ENCODE data around the gene GTF3C5. TPM values are rescaled to one million over a fixed set of nuclear protein-coding genes. Genes with fewer than 3 reads are reported as not detected.

GTF3C5 gene
- total and polyA plus RNA-seq, 7 experiments from 2014 or later: 39.9 to 77.9 (median 48.8) TPM

DNA sequence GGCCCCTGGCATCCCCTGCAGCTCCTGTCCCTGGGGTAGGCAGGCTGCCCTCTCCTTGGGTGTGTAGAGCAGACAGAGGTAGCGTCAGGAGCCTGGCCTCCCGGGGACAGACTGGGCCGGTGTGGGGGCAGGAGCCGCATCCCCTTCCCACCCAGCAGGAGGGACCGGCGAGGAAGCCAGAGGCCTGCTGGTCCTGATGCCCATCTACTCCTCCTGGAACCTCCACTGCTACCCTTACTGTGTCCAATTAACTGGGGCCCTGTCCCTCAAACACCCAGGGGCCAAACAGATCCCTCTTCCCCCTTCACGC lies 74.6 kb downstream of the GTF3C5 start:
- no peak for DNase-seq
- POLR2A ChIA-PET: interaction anchor here (0.9 kb wide), 1 partner anchor 39 kb away, joined by 3 read pairs; no protein-coding TSS in a partner anchor

DNA sequence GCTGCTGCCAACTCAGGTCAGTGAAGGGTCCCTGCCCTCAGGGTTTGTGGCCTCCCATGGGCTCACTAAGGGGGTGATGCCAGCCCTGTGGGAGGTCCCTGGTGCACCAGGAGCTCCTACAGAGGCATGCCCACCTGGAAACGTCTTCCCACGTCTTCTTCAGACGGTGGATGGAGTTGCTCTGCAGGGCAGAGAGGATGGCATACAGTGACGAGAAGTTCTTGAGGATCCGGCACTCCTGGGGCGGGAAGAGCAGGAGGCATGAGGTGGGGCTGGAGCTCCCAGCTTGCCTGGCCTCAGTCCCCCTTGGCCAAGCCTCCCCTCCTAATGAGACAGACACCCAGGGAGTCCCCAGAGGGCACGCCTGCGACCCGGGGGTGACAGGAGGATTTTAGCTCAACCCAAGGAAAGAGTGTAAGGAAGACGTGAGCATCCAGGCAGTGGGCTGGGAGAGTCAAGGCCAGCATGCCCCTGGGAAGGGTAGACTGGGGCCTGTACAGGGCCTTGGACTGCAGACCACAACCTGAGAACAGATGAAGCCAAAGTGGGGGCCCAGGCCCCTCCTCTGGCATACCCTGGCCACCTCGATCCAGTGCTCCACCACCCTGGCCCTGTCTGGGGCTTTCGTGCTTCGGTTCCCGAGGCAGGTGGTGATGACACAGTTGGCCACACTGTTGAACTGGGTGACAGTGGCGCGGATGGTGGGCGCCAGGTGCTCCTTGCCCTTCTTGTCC lies 75.9 kb downstream of the GTF3C5 start:
- Mint-ChIP-seq H3K27me3 (no peaks in the 10 kb centered on the region), H3K36me3 (peaks cover 4 to 24% (median 9%) of the 10 kb centered on the region in 5 donors), H3K9me3 (no peaks in the 10 kb centered on the region), H3K27ac (peak overlapping the region in 2 of 9 donors; percentile 13 to 42), H3K4me3 (no peak overlapping the region), H3K4me1 (peaks cover 0 to 8% (median 0%) of the 10 kb centered on the region in 7 donors)
- no peak overlapping the region for H3K4me3 ChIP-seq (ENCODE audit: low read length)
- intact Hi-C loops (cut with micrococcal nuclease): no loop called here
- ChIA-PET POLR2A (interaction anchor here (0.9 to 1.3 kb wide), 3 partner anchors 12 to 50 kb away, joined by 3 to 7 read pairs (median 4); no protein-coding TSS in a partner anchor), CTCF (interaction anchor here (0.7 to 10.6 kb wide), 3 partner anchors 12 to 80 kb away, joined by 3 to 161 read pairs (median 3); no protein-coding TSS in a partner anchor)
- no peaks in the 10 kb centered on the region for H3K27me3 ChIP-seq (ENCODE audit: control insufficient read depth in 2 of 2, insufficient read depth in 2 of 2, low read length in 2 of 2)
- peaks cover 16 to 92% (median 19%) of the 10 kb centered on the region in 3 experiments for H3K36me3 ChIP-seq (ENCODE audit: control insufficient read depth in 2 of 3, insufficient read depth in 3 of 3, low read length in 3 of 3)
- no peaks in the 10 kb centered on the region for H3K9me3 ChIP-seq (ENCODE audit: control insufficient read depth in 2 of 3, low read length in 3 of 3)
- ATAC-seq (no peak), DNase-seq (no peak)
- H3K4me1 ChIP-seq (ENCODE audit: control insufficient read depth in 2 of 2, insufficient read depth in 2 of 2, low read length in 2 of 2): no peaks in the 10 kb centered on the region
- no peak overlapping the region for H3K27ac ChIP-seq (ENCODE audit: low read depth, low read length)

More for the DNA sequence above, 74.6 kb downstream of the GTF3C5 start:
- no peak overlapping the region for H3K4me3 Mint-ChIP-seq
- no peaks in the 10 kb centered on the region for H3K27me3 ChIP-seq (ENCODE audit: control insufficient read depth in 2 of 2, insufficient read depth in 2 of 2, low read length in 2 of 2)
- H3K27ac ChIP-seq (ENCODE audit: low read depth, low read length): no peak overlapping the region
- CTCF ChIA-PET: interaction anchor here (1.5 to 10.6 kb wide), 2 partner anchors 14 to 42 kb away, joined by 3 to 161 read pairs; no protein-coding TSS in a partner anchor
- no peak overlapping the region for H3K4me3 ChIP-seq (ENCODE audit: low read length)
- no peaks in the 10 kb centered on the region for H3K9me3 Mint-ChIP-seq
- H3K27ac Mint-ChIP-seq: no peak overlapping the region
- intact Hi-C loops (cut with micrococcal nuclease): no loop called here
- H3K4me1 ChIP-seq (ENCODE audit: control insufficient read depth in 2 of 2, insufficient read depth in 2 of 2, low read length in 2 of 2): no peaks in the 10 kb centered on the region
- H3K9me3 ChIP-seq (ENCODE audit: control insufficient read depth in 2 of 3, low read length in 3 of 3): no peaks in the 10 kb centered on the region
- peaks cover 21 to 94% (median 31%) of the 10 kb centered on the region in 3 experiments for H3K36me3 ChIP-seq (ENCODE audit: control insufficient read depth in 2 of 3, insufficient read depth in 3 of 3, low read length in 3 of 3)
- H3K27me3 Mint-ChIP-seq: no peaks in the 10 kb centered on the region
- no peak for ATAC-seq
- H3K4me1 Mint-ChIP-seq: peaks cover 0 to 8% (median 0%) of the 10 kb centered on the region in 7 donors
- peaks cover 8 to 31% (median 13%) of the 10 kb centered on the region in 5 donors for H3K36me3 Mint-ChIP-seq

DNA sequence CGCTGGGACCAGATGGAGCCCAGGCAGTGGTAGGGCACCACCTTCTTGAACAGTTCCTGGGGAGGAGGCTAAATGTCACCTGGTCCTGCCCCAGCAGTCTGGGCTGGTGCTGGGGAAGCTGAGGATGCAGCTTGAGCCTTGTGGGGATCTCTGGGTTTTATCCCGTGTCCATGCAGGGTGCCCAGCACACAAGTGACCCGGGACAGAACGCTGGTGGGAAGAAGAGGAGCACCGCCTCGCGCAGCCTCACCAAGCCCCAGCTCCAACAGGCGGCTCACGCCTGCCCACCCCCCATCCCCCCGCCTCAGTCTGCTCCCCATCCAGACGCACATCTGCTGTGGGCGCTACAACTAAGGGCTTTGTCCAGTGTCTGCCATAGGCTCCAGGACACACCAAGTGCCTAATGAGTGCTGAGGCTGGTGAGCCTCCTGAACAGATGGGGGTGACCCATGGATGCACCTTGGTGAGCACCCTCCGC lies 76.5 kb downstream of the GTF3C5 start:
- intact Hi-C loops (cut with micrococcal nuclease): no loop called here
- H3K4me1 ChIP-seq (ENCODE audit: control insufficient read depth in 2 of 2, insufficient read depth in 2 of 2, low read length in 2 of 2): peaks cover 0 to under 1% of the 10 kb centered on the region in 2 donors
- peaks cover 0 to 8% (median 0%) of the 10 kb centered on the region in 7 donors for H3K4me1 Mint-ChIP-seq
- H3K9me3 Mint-ChIP-seq: no peaks in the 10 kb centered on the region
- peaks cover 4 to 24% (median 9%) of the 10 kb centered on the region in 5 donors for H3K36me3 Mint-ChIP-seq
- no peak overlapping the region for H3K4me3 ChIP-seq (ENCODE audit: low read length)
- H3K4me3 Mint-ChIP-seq: no peak overlapping the region
- H3K27me3 ChIP-seq (ENCODE audit: control insufficient read depth in 2 of 2, insufficient read depth in 2 of 2, low read length in 2 of 2): no peaks in the 10 kb centered on the region
- H3K27ac ChIP-seq (ENCODE audit: low read depth, low read length): no peak overlapping the region
- peak overlapping the region in 1 of 9 donors; percentile 14 for H3K27ac Mint-ChIP-seq
- H3K9me3 ChIP-seq (ENCODE audit: control insufficient read depth in 2 of 3, low read length in 3 of 3): no peaks in the 10 kb centered on the region
- ChIA-PET CTCF (interaction anchor here (10.6 kb wide), 1 partner anchor 41 kb away, joined by 161 read pairs; no protein-coding TSS in a partner anchor), POLR2A (interaction anchor here (1.3 kb wide), 2 partner anchors 11 to 12 kb away, joined by 3 to 7 read pairs; no protein-coding TSS in a partner anchor)
- ATAC-seq (no peak), DNase-seq (peak in 1 of 9 donors; percentile 5)
- no peaks in the 10 kb centered on the region for H3K27me3 Mint-ChIP-seq
- H3K36me3 ChIP-seq (ENCODE audit: control insufficient read depth in 2 of 3, insufficient read depth in 3 of 3, low read length in 3 of 3): peaks cover 10 to 88% (median 15%) of the 10 kb centered on the region in 3 experiments

Small RNAs within 50 kb of the gene (microRNA-seq; reads per million reads assigned to microRNA genes)
- not detected for gene MIR6877 (ENCODE audit: borderline microRNAs expressed)

Other genes with a start within 250 kb of the GTF3C5 start
- under 1 TPM in 2 of 5 experiments, not detected in 3; 0.10 to 0.20 TPM for gene AK8, start 152.7 kb upstream of the GTF3C5 start, total RNA-seq
- gene AK8, start 152.7 kb upstream of the GTF3C5 start, polyA plus RNA-seq: under 1 TPM in 1 of 2 donors, not detected in 1; 0.12 TPM
- gene SPACA9, start 152.1 kb upstream of the GTF3C5 start, total RNA-seq: 1 to 10 TPM in 4 of 5 experiments, under 1 TPM in 1; 0.61 to 2.5 (median 1.1) TPM
- gene SPACA9, start 152.1 kb upstream of the GTF3C5 start, polyA plus RNA-seq: 1 to 10 TPM; 2.2 to 3.1 TPM
- 10 to 100 TPM; 38.1 to 98.3 (median 59.6) TPM for gene TSC1, start 86.4 kb upstream of the GTF3C5 start, total RNA-seq
- gene TSC1, start 86.4 kb upstream of the GTF3C5 start, polyA plus RNA-seq: 10 to 100 TPM in 1 of 2 donors, 1 to 10 TPM in 1; 9.9 to 14.7 TPM
- 1 to 10 TPM in 1 of 5 experiments, under 1 TPM in 1, not detected in 3; 0.21 to 2.7 TPM for gene GFI1B, start 52.3 kb upstream of the GTF3C5 start, total RNA-seq
- gene GFI1B, start 52.3 kb upstream of the GTF3C5 start, polyA plus RNA-seq: not detected
- 1 to 10 TPM in 3 of 5 experiments, under 1 TPM in 2; 0.32 to 2.3 (median 2.2) TPM for gene CEL, start 31.0 kb downstream of the GTF3C5 start, total RNA-seq
- gene CEL, start 31.0 kb downstream of the GTF3C5 start, polyA plus RNA-seq: not detected
- 100 to 1,000 TPM in 2 of 5 experiments, 10 to 100 TPM in 3; 73.9 to 123 (median 79.7) TPM for gene RALGDS, start 90.2 kb downstream of the GTF3C5 start, total RNA-seq
- 10 to 100 TPM; 17.8 to 35.7 TPM for gene RALGDS, start 90.2 kb downstream of the GTF3C5 start, polyA plus RNA-seq
- 10 to 100 TPM in 2 of 5 experiments, 1 to 10 TPM in 3; 3.4 to 14.8 (median 5.5) TPM for gene GBGT1, start 132.9 kb downstream of the GTF3C5 start, total RNA-seq
- gene GBGT1, start 132.9 kb downstream of the GTF3C5 start, polyA plus RNA-seq: under 1 TPM in 1 of 2 donors, not detected in 1; 0.14 TPM
- not detected for gene OBP2B, start 178.3 kb downstream of the GTF3C5 start, total RNA-seq
- gene OBP2B, start 178.3 kb downstream of the GTF3C5 start, polyA plus RNA-seq: not detected
- 1 to 10 TPM in 2 of 5 experiments, not detected in 3; 1.7 to 3.3 TPM for gene ABO, start 244.2 kb downstream of the GTF3C5 start, total RNA-seq
- gene ABO, start 244.2 kb downstream of the GTF3C5 start, polyA plus RNA-seq: not detected